Keratinocyte (primary cell): Measurements from ENCODE around the gene TBC1D19.

Source experiments
- CTCF ChIP-seq, 3 experiments: IDR thresholded peaks in 1 of 3; conservative IDR thresholded peaks in 1 of 3; optimal IDR thresholded peaks in 1 of 3; 2 replicates in 2 of 3; 3 replicates in 1 of 3; pipeline versions ENCODE3 to v1.5.1; 2011; ENCODE audit warnings: low read length in 3 of 3, mild to moderate bottlenecking in 3 of 3, moderate library complexity in 2 of 3, control low read depth in 1 of 3, inconsistent platforms in 1 of 3; ENCODE audit not compliant: insufficient read depth in 2 of 3; ENCODE audit errors: extremely low read depth in 1 of 3
- EZH2 ChIP-seq: IDR thresholded peaks from one replicate; pipeline ENCODE4 v1.6.1; 2012; ENCODE audit warnings: inconsistent platforms, mild to moderate bottlenecking, low read length, moderate library complexity

- TF ChIP-seq CTCF (optimal IDR thresholded peaks at IDR 0.05 in 1 of 3, IDR thresholded peaks at IDR 0.05 in 1 of 3, conservative IDR thresholded peaks at IDR 0.05 in 1 of 3; ENCODE audit: extremely low read depth in 1 of 3, insufficient read depth in 2 of 3, low read length in 3 of 3) (no peak), EZH2 (no peak)
Observed at GRCh38 chr4:26751004-26751403, 167.1 kb downstream of the TBC1D19 start.
